Activated CD8-positive, alpha-beta memory T cell treated with anti-CD3 and anti-CD28 coated beads for 1 hour (primary cell): Measurements from ENCODE around the gene KIFBP.

Source experiments
- DNase-seq, 2 donors: peaks; one replicate each; pipeline ENCODE4 v3.0.0-alpha.2; 2020; ENCODE audit warnings: low read depth in 1 of 2; ENCODE audit errors: extremely low read depth in 1 of 2

KIFBP gene

GRCh38 chr10:69051303-69051702 is 62.7 kb downstream of the KIFBP start:
- no peak for DNase-seq

GRCh38 chr10:69051710-69052487 is 63.3 kb downstream of the KIFBP start:
- no peak for DNase-seq

GRCh38 chr10:69052736-69053135 is 64.1 kb downstream of the KIFBP start:
- DNase-seq = no peak

GRCh38 chr10:69055241-69055640 is 66.6 kb downstream of the KIFBP start:
- DNase-seq = no peak

GRCh38 chr10:69056129-69056528 is 67.5 kb downstream of the KIFBP start:
- no peak for DNase-seq

GRCh38 chr10:69056536-69057260 is 68.1 kb downstream of the KIFBP start:
- no peak for DNase-seq

- no peak for DNase-seq
These were observed 68.8 kb downstream of the KIFBP start for GRCh38 chr10:69057261-69057950.

GRCh38 chr10:69057951-69058297 is 69.3 kb downstream of the KIFBP start:
- DNase-seq = no peak

GRCh38 chr10:69060127-69060798 is 71.7 kb downstream of the KIFBP start:
- DNase-seq = no peak

- no peak for DNase-seq
These were observed 72.9 kb downstream of the KIFBP start for GRCh38 chr10:69061305-69062161.

- no peak for DNase-seq
These were observed 74.3 kb downstream of the KIFBP start for GRCh38 chr10:69062901-69063300.

GRCh38 chr10:69064762-69065328 is 76.2 kb downstream of the KIFBP start:
- DNase-seq = no peak

- DNase-seq = no peak
These were observed 77.1 kb downstream of the KIFBP start for GRCh38 chr10:69065406-69066361.
